GM19468 (cell line): ENCODE results near the gene SPTBN1.

ENCODE experiments used
- ATAC-seq: cut with Tn5 transposase; IDR thresholded peaks from one replicate; pipeline ENCODE4 v1.9.1; 2021; ENCODE audit warnings: mild to moderate bottlenecking, moderate library complexity, moderate number of reproducible peaks; ENCODE audit not compliant: unreplicated experiment; ENCODE audit errors: extremely low read depth

SPTBN1 gene

DNA sequence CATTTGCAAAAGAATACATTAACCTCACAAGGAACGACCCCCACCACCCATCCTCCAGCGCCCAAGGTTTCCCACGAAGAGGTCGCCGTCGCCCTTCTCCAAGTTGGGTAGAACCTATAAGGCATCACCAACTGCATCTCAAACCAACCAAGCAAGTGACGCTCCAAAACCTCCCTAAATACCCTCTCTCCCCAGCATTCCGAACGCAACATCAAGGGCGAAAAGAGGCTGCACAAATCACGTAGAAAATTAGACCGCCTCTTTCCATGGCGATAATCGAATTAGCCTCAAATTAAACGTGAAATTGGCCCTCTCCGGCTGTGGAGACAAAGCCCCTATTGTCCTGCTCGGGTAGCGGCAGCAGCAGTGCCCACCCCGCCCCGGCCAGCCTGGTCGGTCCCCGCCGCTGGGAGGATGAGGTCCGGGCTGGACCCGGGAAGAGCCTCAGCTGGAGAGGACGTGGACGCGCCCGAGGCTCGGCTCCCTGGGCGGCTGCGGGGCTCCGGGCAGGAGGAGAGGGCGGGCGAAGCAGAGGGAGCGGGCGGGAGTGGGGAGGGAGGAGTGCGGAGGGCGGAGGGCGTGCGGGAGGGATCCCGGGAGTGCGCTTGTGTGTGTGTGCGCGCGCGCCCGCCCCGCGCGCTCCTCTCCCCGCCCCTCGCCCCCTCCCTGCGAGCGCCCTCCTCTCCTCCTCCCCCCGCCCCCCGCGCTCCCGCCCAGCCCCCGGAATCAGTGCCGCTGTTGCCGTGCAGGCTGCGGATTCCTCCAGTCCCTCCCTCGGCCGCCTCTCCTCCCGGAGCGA is at the start of gene SPTBN1:
Gene SPTBN1, plus strand, starts transcription at position 765 of the 799 bp plus-strand sequence. CDS start 70,092 bp downstream, outside the sequence.
- no peak for ATAC-seq

DNA sequence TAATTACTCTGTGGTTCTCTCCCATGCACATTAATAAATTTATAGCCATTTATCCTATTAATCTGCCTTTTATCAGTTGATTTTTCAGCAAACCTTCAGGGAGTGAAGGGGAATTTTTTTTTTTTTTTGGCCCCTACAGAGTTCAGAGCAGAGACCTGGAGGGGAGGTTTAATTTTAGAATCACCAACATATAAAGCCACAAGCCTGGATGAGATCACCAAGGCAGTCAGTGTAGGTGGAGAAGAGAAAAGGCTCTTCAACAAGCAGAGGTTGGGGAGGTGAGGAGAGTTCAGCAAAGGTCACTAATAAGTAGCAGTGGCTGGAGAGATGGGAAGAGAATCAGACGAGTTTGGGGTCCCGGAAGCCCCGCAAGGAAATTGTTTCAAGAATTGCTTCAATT is 48.4 kb upstream of the SPTBN1 start:
- ATAC-seq = no peak

DNA sequence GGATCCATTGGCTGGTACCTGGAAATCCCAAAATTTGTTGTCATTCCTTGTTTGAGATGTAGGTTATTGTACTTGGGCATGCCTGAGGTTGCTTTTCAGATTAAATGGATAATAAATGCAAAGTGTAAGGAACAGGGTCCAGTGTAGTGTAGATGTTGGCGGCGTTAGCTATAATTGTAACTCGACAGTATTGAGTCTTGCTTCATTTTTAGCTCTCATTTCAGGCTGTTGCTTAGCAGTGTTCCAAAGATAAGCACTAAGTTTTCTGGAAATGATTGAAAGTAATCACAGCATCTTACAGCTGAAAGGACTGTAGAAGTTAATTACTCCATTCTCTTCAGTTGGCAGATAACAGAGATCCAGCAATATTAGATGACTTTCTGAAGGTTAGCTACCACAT is 47.8 kb upstream of the SPTBN1 start:
- no peak for ATAC-seq

DNA sequence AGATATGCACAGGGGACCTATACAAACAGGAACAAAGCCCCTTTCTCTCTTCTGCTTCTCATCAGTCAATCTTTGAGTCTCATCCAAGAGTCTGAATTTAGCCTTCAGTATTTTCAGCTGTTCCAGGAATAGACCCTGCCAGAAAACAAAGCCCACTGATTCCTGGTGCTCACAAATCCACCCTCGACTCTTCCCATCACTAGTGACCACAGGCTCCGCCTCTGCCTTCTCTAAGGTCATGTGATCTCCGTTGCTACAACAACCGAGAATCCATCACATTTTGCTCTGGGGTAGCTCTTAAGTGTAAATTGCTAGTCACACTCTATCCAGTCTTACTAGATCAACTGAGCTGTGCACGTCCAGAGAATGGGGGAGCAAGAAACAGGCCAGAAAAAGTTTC is 46.4 kb upstream of the SPTBN1 start:
- no peak for ATAC-seq

DNA sequence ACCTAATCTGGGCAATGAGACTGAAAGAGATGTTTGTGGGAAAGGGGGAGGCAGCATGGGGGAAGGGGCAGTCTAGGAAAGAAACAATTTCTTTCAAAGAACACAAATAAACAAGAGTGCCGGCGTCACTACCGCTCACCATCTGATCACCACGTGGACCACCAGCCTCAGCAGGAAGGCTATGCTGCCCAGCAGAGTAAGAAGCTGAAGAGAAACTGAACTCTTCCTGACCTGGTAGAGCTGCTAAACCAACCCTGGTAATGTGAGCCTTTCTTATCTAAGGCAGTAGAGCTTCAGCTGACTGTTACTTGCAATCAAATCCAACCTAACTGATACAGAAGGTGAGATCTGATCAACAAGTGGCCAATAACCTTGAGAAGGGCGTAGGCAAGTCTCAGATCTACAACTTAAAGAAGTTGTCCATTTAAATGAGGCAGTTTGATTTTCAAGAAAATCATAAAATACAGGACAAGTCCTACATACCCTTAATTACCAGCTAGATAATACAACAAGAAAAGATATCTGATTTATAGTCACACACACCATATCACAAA is 44.2 kb upstream of the SPTBN1 start:
- ATAC-seq = no peak

DNA sequence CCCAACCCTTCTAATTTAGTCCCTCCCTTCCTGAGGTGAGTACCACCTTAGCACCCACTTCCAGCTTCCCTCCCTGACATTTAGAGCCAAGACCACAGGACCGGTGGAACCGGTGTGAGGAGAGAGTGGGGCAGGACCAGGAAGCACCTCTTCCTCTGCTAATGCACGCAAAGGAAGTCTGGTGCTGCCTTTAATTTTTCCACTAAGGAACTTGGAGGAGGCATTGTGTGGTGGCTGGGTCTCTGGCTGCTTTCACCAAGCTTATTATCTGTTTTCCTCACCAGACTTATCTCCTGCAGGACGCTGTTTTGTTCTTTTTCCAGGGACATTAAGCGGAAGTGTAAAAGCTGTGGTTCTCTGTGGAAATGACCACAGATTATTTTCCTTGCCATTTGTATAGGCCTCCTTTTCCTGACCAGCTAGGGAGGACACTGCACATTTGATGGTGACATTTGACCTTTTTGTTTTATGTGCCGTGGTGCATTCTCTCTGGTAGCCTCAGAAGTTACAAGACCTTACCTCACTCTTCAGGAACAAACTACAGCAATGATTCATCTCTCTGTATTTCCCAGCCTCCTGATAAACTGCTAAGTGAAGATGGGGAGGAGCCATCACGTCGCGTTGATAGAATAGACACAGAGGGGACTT is 39.8 kb upstream of the SPTBN1 start:
- no peak for ATAC-seq

DNA sequence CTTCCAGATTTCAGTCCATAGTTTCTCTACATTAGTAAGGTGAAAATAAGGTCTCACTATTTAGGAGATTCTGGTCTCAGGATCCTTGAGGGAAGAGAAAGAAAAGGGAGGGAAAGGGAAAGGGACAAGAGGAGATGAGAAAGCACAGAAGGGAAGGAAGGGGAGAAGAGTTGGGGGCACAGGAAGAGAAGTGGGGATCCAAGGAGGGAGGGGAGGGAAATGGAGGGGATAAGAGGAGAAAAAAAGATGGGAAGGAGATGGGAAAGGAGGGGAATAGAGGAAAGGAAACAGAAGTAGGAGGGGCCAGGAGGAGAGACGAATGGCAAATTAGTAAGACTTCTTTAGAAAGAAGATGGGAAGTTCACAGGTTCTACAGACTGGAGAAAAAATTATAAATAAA is 39.2 kb upstream of the SPTBN1 start:
- ATAC-seq = no peak

DNA sequence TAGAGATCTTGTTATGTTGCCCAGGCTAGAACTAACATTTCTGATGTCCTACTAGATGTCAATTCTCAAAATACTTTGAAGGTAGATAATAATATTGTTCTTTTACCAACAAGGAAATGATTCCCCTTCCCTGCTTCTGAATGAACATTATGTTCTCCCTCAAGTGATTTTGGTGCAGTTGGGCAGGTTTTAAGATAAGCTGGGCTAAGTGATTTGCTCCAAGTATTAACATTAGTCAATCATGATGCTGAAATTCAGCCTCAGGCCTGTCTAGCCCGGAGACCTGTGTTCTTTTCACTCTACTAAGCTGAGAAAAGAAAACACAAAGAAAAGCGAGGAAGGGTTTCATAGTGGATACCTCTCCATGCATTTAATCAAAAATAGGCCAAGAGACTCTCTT is 38.5 kb upstream of the SPTBN1 start:
- ATAC-seq = no peak

DNA sequence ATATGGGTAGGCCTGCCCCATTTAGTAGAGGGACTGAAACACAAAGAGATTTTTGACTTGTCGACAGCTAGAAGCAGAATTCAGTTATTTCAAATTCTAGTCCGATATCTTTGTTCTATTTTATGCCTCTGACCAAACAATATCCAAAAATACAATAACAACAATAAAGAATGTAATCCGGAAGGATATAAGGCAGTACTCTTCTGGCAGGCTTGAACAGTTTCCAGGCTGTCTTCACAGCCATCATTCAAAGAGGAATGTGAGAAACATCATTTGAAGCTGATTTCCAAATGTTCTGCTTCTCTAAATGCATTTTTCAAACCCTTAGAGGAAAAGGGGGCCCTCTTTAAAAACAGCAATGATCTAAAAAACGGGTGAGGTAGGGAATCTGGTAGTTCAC is 36.7 kb upstream of the SPTBN1 start:
- ATAC-seq = no peak

DNA sequence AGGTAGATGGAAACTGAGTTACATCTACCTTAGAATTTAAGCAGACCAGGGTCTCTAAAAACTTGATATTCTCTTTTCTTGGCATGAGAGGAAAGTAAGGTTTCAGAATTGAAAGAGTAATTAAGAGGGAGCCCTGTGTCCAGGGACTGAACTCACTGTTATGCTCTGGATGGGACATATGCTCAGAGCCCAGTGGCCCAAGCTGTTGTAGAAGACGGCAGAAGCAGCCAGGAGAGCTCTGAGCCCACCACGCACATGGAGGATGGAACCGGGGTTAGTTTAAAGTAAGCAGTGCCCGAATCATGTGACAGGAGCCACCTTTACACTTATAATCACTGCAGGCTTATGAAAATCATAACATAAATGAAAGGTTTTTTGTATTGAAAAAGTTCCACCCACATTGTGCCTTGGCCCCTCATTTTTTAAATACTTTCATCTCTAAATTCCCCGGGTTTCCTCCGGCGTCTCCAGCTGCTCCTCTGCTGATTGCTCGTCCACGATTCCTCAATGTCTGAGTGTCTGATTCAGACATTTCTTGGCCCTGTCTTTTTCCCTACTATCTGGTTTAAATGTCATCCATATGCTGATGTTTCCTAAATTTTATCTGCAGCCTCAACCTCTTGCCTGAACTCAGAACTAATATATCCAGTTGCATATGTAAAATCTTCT is 36.1 kb upstream of the SPTBN1 start:
- no peak for ATAC-seq

DNA sequence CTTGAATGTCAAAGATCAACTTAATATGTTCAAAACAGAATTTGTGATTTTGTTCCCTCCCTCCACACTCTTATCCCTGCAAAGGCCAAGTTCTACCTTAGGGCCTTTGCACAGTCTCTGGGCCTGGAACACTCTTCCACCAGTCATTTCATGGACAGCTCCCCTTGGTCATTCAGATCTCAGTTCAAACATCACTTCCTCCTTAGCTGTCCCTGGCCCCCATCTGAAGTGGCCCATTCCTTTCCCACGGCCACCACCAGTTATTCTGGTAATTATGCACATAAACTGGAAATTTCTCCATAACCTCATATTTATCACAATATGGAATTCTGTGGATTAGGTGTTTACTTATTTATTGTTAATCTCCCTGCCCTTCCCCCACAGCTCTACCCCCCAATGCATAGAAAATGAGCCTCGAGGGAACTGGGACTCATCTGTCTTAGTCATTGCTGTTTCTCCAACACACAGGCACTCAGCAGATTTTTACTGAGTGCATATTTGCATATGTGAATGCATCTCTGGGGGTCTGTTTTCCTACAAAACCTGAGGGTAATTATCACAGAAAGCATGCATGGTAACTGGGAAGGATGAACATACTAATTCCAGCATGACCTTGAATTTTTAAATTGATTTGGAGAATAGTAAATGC is 35.5 kb upstream of the SPTBN1 start:
- no peak for ATAC-seq

DNA sequence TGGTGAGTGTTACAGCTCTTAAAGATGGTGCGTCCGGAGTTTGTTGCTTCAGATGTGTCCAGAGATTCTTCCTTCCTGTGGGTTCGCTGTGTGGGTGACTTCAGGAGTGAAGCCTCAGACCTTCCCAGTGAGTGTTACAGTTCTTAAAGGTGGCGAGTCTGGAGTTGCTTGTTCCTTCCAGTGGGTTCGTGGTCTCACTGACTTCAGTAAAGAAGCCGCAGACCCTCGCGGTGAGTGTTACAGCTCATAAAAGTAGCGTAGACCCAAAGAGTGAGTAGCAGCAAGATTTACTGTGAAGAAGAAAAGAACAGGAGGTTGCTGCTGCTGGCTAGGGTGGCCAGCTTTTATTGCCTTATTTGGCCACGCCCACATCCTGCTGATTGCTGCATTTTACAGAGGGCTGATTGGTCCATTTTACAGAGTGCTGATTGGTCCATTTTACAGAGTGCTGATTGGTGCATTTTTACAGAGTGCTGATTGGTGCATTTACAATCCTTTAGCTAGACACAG is 34.0 kb upstream of the SPTBN1 start:
- no peak for ATAC-seq

DNA sequence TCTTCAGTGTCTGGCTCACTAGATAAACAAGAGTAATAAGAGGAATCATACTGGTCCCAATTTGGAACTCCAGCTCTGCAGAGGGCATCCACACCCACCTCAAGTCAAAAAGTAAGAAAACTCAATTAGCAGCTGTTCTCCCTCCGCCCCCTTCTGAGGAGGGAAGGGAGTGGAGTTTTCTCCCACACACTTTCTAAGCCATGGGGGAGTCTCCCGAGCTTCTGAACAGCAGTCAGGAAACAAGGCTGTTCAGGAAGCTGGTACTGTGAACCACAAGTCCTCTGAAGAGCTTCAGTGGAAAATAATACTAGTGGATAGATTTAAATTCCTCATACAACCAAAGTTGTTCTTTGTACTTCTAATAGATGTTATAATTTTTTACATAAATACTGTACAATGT is 32.9 kb upstream of the SPTBN1 start:
- no peak for ATAC-seq

DNA sequence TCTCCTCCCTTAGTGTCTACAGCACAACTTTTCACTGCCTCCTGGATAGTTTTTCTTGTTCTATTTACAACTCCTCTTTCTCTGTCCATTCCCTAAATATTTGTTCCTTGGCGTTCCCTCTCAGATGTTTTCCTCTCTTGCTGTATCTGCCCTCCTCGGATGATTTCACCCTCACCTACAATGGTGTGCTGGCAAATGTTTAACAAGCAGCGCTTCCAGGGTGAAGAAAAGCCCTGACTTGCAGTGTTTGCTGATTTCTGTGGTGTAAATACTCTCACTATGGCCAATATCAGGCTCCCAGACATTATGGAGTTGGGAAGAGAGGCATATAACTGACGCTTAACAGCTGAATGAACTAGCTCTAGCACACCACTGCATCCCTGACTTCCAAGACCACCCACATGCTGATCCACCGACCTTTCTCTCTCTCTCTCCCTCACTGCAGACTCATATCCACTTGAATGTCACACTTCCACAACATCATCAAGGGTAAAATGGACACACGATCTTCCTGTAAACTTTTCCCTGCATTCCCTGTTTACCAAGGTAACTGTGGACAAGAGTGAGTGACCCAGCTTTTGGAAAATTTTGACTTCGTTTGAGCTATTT is 31.5 kb upstream of the SPTBN1 start:
- ATAC-seq = no peak

DNA sequence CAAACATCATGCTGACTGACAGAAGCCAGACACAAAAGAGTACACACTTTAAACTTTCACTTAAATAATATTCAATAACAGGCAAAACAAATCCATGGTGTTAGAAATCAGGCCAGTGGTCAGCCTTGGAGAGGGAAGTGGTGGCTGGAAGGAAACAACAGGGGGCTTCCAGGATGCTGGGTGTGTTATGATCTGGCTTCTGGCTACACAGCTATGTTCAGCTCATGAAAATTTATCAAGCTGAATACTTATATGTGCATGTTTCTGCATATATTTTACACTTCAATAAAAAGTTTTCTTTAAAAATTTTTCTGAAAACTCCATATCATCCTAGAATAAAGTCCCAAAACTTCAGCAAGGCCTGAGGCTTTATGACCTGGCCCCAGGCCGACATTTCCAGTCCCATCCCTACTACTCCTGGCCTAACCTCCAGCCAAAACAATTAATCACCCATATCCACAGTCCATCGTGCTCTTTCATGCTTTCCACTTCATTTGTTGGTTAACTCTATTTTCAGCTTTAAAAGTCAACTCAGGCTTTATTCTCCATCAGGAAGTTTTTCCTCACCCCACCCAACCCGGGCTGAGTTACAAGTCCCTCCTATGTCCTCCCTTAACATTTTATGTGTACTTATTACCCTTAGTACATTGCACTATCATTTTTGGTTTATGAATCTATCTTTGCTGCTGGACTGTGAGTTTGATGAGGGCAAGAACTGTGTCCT is 27.9 kb upstream of the SPTBN1 start:
- no peak for ATAC-seq

DNA sequence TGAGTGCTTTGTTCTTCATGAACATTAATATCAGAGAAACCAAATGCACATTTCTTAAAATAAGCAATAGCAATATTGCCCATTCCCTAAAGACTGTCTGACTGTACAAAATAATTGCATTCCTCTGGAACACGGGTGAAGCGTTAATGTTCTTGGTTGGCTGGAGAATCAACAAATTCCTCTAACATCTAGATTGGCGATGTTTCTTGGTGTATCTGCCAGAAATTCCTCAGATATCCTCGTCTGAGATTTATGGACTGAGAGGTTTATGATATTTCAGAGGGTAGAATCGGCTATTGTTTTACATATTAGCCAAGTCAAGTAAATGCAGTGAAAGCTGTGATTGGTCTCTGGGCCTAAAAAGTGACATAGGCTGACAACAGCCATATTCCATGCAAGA is 27.1 kb upstream of the SPTBN1 start:
- no peak for ATAC-seq

DNA sequence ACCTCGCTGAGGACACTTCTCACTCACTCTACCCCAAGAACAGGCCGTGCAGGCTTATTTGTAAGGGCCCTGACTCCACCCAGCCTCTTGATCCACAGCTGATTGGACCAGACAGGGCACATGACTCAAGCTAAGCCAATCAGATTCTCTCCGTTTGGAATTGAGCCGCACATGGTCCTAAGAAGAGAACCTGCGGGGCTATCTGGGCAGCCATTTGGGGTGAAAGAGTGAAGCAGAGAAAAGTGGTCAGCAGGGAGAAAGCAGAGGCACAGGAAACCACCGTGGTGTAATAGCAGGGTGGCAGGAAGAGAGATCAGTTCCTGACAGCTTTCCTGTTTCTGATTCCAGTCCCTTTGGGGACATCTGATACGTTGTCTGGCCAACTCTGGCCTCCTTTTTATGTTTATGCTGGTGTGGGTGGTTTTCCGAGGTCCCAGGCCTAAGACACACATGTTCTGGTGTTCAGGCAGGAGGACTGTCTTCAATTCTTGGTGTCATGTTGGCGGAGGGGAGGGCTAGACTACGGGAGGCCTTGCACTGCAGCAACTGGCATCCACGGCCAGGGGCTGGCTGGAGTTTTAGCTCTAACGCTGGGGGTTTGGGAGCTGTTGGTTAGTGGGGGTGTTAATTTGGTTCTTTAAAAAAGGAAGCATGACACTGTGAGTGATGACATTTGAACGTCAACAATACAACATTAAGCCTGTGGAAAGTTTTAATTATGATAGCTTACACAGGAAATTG is 26.1 kb upstream of the SPTBN1 start:
- ATAC-seq = no peak

DNA sequence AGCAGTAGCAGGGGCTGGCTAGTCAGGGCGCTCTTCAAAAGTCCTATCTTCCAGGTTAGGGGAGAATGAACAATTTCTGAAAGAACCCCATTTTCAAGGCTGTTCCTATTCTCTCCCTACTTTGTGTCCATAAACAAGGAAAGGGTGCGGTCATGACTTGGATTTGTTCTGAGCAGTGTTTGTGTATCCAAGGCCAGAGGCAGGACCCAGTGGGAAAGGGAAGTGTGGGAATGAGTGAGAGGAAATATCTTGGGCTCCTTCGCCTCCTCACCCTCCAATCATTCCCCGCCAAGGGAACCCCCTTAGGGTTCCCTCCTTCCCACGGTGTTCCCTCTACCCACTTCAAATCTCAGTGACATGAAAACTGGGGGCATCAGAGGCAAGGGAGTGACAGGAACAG is 25.5 kb upstream of the SPTBN1 start:
- ATAC-seq = no peak
